Fibroblast of lung (primary cell): ENCODE measurements around the gene DPH3. TPM values are rescaled to one million over a fixed set of nuclear protein-coding genes. Genes with fewer than 3 reads are reported as not detected.
A peak's percentile ranks its signal among the peaks of the same experiment; 100 is the strongest.

ENCODE experiments used
- DNase-seq, 2 donors: peaks; one replicate each; pipeline versions ENCODE4 v3.0.0 to v3.0.0-alpha.2; 2010; ENCODE audit warnings: low read depth in 2 of 2
- H2AFZ ChIP-seq: 2 replicates; pipeline ENCODE4 v1.5.1; 2012; ENCODE audit warnings: low read length, control low read depth, inconsistent platforms
- H3K27ac ChIP-seq: 2 replicates; pipeline ENCODE4 v1.5.1; 2011; ENCODE audit warnings: low read length, control low read depth; ENCODE audit not compliant: insufficient read depth
- H3K27me3 ChIP-seq: 2 replicates; pipeline ENCODE4 v1.5.1; 2011; ENCODE audit warnings: mild to moderate bottlenecking, low read length; ENCODE audit not compliant: control insufficient read depth, insufficient read depth
- H3K36me3 ChIP-seq: 2 replicates; pipeline ENCODE4 v1.5.1; 2011; ENCODE audit warnings: low read length; ENCODE audit not compliant: control insufficient read depth, insufficient read depth
- H3K4me1 ChIP-seq: 2 replicates; pipeline ENCODE4 v1.5.1; 2011; ENCODE audit warnings: low read length; ENCODE audit not compliant: control insufficient read depth, insufficient read depth; ENCODE audit errors: extremely low read depth
- H3K4me2 ChIP-seq: 2 replicates; pipeline ENCODE4 v1.5.1; 2011; ENCODE audit warnings: low read length, control low read depth; ENCODE audit not compliant: insufficient read depth; ENCODE audit errors: extremely low read depth
- H3K4me3 ChIP-seq, 4 experiments: fragments of 200-600 bp in 1 of 4; sonication (generic) in 1 of 4; replicated peaks in 1 of 4; 2 replicates each; pipeline ENCODE4 v1.5.1; 2011 to 2016; ENCODE audit warnings: low read length in 4 of 4, low read depth in 3 of 4, mild to moderate bottlenecking in 3 of 4, control low read depth in 2 of 4, inconsistent platforms in 1 of 4, mixed read lengths in 1 of 4; ENCODE audit not compliant: insufficient read depth in 1 of 4; ENCODE audit errors: control extremely low read depth in 1 of 4
- H3K79me2 ChIP-seq: 2 replicates; pipeline ENCODE4 v1.5.1; 2012; ENCODE audit warnings: mild to moderate bottlenecking, low read length, inconsistent platforms; ENCODE audit not compliant: control insufficient read depth, insufficient read depth
- H3K9ac ChIP-seq: 2 replicates; pipeline ENCODE4 v1.5.1; 2011; ENCODE audit warnings: mild to moderate bottlenecking, low read length, control low read depth; ENCODE audit not compliant: insufficient read depth
- H3K9me3 ChIP-seq: 2 replicates; pipeline ENCODE4 v1.5.1; 2012; ENCODE audit warnings: low read depth, low read length; ENCODE audit not compliant: control insufficient read depth, insufficient read depth
- H4K20me1 ChIP-seq: 2 replicates; pipeline ENCODE4 v1.5.1; 2011; ENCODE audit warnings: low read length; ENCODE audit not compliant: control insufficient read depth, insufficient read depth; ENCODE audit errors: extremely low read depth
- EZH2 ChIP-seq: IDR thresholded peaks from 2 replicates; pipeline ENCODE4 v1.5.1; 2012; ENCODE audit warnings: low read length, control low read depth, mild to moderate bottlenecking; ENCODE audit errors: missing control alignments
- polyA plus RNA-seq, 2 donors: library from polyadenylated mRNA; depleted of rRNA in 1 of 2; stranded (reverse) in 1 of 2; unstranded in 1 of 2; fragments of >200 nt; gene quantifications; 2 replicates each; pipeline ENCODE4 v1.2.1, GENCODE V29; 2011 to 2012; ENCODE audit warnings: missing spikeins in 1 of 2
- total RNA-seq: library from RNA; depleted of rRNA; stranded (reverse); fragments of >200 nt; gene quantifications from 2 replicates; pipeline ENCODE4 v1.2.1, GENCODE V29; 2014
- TF ChIP-seq, protein P1 (sequence below), 2 donors: IDR thresholded peaks in 1 of 2; conservative IDR thresholded peaks in 1 of 2; 1 replicate in 1 of 2; 2 replicates in 1 of 2; pipeline ENCODE4 v1.5.1; 2011 to 2012; ENCODE audit warnings: low read length in 2 of 2, control low read depth in 1 of 2, inconsistent platforms in 1 of 2, low read depth in 1 of 2, mild to moderate bottlenecking in 1 of 2

Gene DPH3
- total and polyA plus RNA-seq, 2 donors (not counting 1 experiment from before 2014, with no cell fraction given): 28.1 to 28.2 TPM

DNA sequence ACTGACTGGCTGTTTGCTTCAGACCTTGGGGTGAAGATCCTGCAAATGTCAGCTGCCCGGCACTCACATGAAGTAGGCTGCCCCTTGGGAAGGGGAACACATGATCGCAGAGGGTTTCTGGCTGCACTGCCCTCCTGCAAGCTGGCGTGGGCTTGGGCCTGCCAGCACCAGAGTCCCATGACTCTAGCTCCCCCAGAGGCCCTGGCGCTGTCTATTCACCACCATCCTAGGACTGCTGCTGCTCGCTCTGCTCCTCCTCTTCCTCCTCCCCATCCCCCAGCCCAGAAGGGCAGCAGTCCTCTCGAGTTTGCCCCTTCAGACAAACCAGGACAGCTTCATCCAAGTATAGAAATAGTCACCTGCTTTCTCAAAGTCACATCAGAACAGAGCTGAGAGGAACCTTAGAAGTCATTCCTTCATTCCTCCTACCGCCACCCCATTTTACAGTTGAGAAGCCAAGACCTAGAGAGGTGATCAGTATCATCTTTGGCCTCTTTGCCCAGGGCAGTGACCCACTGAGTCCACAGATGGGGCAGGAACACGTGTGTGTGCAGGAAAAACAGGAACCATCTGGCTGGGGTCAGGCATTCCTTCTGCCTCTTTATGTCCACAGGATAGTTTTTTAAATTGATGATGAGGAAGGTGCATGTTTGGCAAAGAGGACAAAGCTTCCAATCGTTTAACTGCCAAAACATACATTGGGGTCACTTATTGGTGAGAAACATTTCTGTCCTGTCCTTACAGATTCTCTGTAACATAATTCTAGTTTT lies 13.2 kb downstream of the DPH3 start:
- no peaks in the 10 kb centered on the region for H3K36me3 ChIP-seq
- no peak for TF ChIP-seq EZH2
- TF ChIP-seq, protein P1, sequence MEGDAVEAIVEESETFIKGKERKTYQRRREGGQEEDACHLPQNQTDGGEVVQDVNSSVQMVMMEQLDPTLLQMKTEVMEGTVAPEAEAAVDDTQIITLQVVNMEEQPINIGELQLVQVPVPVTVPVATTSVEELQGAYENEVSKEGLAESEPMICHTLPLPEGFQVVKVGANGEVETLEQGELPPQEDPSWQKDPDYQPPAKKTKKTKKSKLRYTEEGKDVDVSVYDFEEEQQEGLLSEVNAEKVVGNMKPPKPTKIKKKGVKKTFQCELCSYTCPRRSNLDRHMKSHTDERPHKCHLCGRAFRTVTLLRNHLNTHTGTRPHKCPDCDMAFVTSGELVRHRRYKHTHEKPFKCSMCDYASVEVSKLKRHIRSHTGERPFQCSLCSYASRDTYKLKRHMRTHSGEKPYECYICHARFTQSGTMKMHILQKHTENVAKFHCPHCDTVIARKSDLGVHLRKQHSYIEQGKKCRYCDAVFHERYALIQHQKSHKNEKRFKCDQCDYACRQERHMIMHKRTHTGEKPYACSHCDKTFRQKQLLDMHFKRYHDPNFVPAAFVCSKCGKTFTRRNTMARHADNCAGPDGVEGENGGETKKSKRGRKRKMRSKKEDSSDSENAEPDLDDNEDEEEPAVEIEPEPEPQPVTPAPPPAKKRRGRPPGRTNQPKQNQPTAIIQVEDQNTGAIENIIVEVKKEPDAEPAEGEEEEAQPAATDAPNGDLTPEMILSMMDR (conservative IDR thresholded peaks at IDR 0.05 in 1 of 2, IDR thresholded peaks at IDR 0.05 in 1 of 2; ENCODE audit: low read depth in 1 of 2, low read length in 2 of 2): no peak
- no peaks in the 10 kb centered on the region for H3K9me3 ChIP-seq
- no peaks in the 10 kb centered on the region for H4K20me1 ChIP-seq
- H3K27ac ChIP-seq: no peak overlapping the region
- H2AFZ ChIP-seq: no peak overlapping the region
- peaks cover 2% of the 10 kb centered on the region for H3K4me1 ChIP-seq
- no peak overlapping the region for H3K9ac ChIP-seq
- no peaks in the 10 kb centered on the region for H3K27me3 ChIP-seq
- no peaks in the 10 kb centered on the region for H3K79me2 ChIP-seq
- no peak overlapping the region for H3K4me2 ChIP-seq
- H3K4me3 ChIP-seq: no peak overlapping the region
- DNase-seq: no peak

DNA sequence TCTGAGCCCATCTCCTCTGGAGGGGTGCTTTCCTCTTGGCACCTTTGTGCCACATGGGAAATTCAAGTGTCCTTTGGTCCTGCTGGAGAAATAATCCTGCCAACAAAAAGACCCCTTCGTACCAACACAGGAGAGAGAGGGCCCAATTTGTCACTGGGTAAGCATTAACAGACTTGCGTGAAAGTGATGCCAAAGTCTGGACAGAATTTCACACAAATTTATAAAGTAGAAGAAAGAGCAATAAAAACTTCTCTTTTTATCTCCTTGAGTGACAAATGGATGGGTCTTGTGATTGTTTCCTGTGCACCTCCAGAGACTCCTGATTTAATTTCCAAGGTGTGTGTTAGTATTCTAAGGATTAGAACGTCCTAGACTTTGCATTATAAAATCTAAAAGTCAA lies 14.9 kb downstream of the DPH3 start:
- peaks cover 2% of the 10 kb centered on the region for H3K4me1 ChIP-seq
- no peak for DNase-seq
- H2AFZ ChIP-seq: no peak overlapping the region
- no peaks in the 10 kb centered on the region for H3K27me3 ChIP-seq
- H3K36me3 ChIP-seq: no peaks in the 10 kb centered on the region
- no peak for TF ChIP-seq EZH2
- TF ChIP-seq, protein P1 (conservative IDR thresholded peaks at IDR 0.05 in 1 of 2, IDR thresholded peaks at IDR 0.05 in 1 of 2; ENCODE audit: low read depth in 1 of 2, low read length in 2 of 2): no peak
- H3K79me2 ChIP-seq: no peaks in the 10 kb centered on the region
- H3K9ac ChIP-seq: no peak overlapping the region
- H3K27ac ChIP-seq: no peak overlapping the region
- no peaks in the 10 kb centered on the region for H3K9me3 ChIP-seq
- H3K4me3 ChIP-seq: no peak overlapping the region
- H4K20me1 ChIP-seq: no peaks in the 10 kb centered on the region
- no peak overlapping the region for H3K4me2 ChIP-seq

DNA sequence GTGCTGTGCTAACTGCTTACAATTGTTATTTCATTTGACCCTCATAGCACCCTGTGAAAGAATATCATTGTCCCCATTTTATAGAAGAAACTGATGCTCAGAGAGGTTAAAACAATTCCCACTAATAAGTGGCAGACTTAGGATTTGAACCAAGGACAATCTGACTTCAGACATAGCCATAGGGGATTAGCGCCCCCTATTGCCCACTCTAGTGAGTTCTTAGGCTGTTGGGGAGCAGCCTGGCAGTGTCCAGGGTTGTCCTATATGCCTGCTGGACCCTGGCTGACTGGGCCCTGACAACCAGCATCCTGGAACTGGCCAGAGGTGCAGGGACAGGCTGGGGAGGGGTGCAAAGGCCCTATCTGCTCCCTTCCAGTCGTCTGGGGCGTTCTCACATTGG lies 15.4 kb downstream of the DPH3 start:
- Histone ChIP-seq H3K9ac (no peak overlapping the region), H4K20me1 (no peaks in the 10 kb centered on the region), H3K36me3 (no peaks in the 10 kb centered on the region), H3K9me3 (no peaks in the 10 kb centered on the region), H3K27ac (no peak overlapping the region), H3K4me3 (no peak overlapping the region), H3K4me2 (no peak overlapping the region), H3K79me2 (no peaks in the 10 kb centered on the region), H3K27me3 (no peaks in the 10 kb centered on the region), H3K4me1 (peaks cover 3% of the 10 kb centered on the region), H2AFZ (no peak overlapping the region)
- peak; percentile 20 to 54 for DNase-seq
- TF ChIP-seq, protein P1 (conservative IDR thresholded peaks at IDR 0.05 in 1 of 2, IDR thresholded peaks at IDR 0.05 in 1 of 2; ENCODE audit: low read depth in 1 of 2, low read length in 2 of 2): peak; percentile 28 to 58
- TF ChIP-seq EZH2: no peak
